Left ventricle myocardium superior (tissue), 1 donor: Measurements from ENCODE around the gene RNF223. TPM values are rescaled to one million over a fixed set of nuclear protein-coding genes. Genes with fewer than 3 reads are reported as not detected.

Experiments
- ATAC-seq: fragments of 200-7000 bp; cut with Tn5 transposase; one replicate; pipeline ENCODE4 v1.9.1; 2020; ENCODE audit warnings: mild to moderate bottlenecking, moderate library complexity
- DNase-seq: peaks from one replicate; pipeline ENCODE4 v3.0.0-alpha.2; 2020
- intact Hi-C: fragments of 100-400 bp; cut with micrococcal nuclease; formaldehyde crosslinking; loops from one replicate; pipeline ENCODE4 v1.11.0; 2022
- long read RNA-seq: library from polyadenylated mRNA; unstranded; transcript quantifications from one replicate; pipeline ENCODE4 v2.0.0, GENCODE V29; 2021
- total RNA-seq: library from RNA; stranded (reverse); fragmentation: NEBNext Ultra II Directional; extraction: Animal tissue kit (Norgen Biotek cat#: 25700); gene quantifications from one replicate; pipeline ENCODE4 v1.2.1, GENCODE V29; 2021
- donor health status: DM: no; HTN: yes; CAD: no; lungs with severe emphysema.

The RNF223 gene
- not detected for total RNA-seq
- long read RNA-seq, result 0 reads

GRCh38 chr1:1073743-1074587 lies at the start of gene RNF223:
Gene RNF223, minus strand, starts transcription at chr1:1074306. Its CDS starts 1,740 bp downstream, at chr1:1072566.
- ATAC-seq, result no peak
- intact Hi-C loops, result no loop called here

GRCh38 chr1:1122981-1123480 lies 48.9 kb upstream of the RNF223 start:
- ATAC-seq (no peak), DNase-seq (peak; percentile 20)
- intact Hi-C loops, result no loop called here

More at GRCh38 chr1:1073743-1074587, at the start of gene RNF223:
- DNase-seq, result peak; percentile 30

GRCh38 chr1:1122078-1122811 lies 48.1 kb upstream of the RNF223 start:
- peak; percentile 94 for ATAC-seq
- intact Hi-C loops, result no loop called here
- peak; percentile 91 for DNase-seq

- DNase-seq (peak; percentile 11), ATAC-seq (peak; percentile 14)
- intact Hi-C loops, result no loop called here
These were observed 47.5 kb upstream of the RNF223 start for GRCh38 chr1:1121611-1122077.

- DNase-seq (peak; percentile 18), ATAC-seq (no peak)
- intact Hi-C loops, result no loop called here
These were observed 46.9 kb upstream of the RNF223 start for GRCh38 chr1:1120866-1121591.

- intact Hi-C loops, result no loop called here
- ATAC-seq, result no peak
- DNase-seq, result peak; percentile 16
These were observed 46.0 kb upstream of the RNF223 start for GRCh38 chr1:1120096-1120495.

GRCh38 chr1:1119272-1119890 lies 45.3 kb upstream of the RNF223 start:
- intact Hi-C loops, result no loop called here
- ATAC-seq (no peak), DNase-seq (peak; percentile 22)

- intact Hi-C loops, result no loop called here
- DNase-seq, result no peak
- no peak for ATAC-seq
These were observed 44.7 kb upstream of the RNF223 start for GRCh38 chr1:1118876-1119220.

- intact Hi-C loops, result no loop called here
- DNase-seq (no peak), ATAC-seq (no peak)
These were observed 44.1 kb upstream of the RNF223 start for GRCh38 chr1:1118011-1118875.

GRCh38 chr1:1117469-1117831 lies 43.3 kb upstream of the RNF223 start:
- no peak for DNase-seq
- intact Hi-C loops, result no loop called here
- ATAC-seq, result no peak

- ATAC-seq (no peak), DNase-seq (no peak)
- intact Hi-C loops, result no loop called here
These were observed 42.8 kb upstream of the RNF223 start for GRCh38 chr1:1116701-1117468.

GRCh38 chr1:1115786-1116700 lies 41.9 kb upstream of the RNF223 start, which contains the start of gene C1orf159:
Gene C1orf159, minus strand, starts transcription at chr1:1116089. Its CDS starts 24,546 bp downstream, at chr1:1091543.
- intact Hi-C loops, result no loop called here

GRCh38 chr1:1115136-1115785 lies 41.2 kb upstream of the RNF223 start:
- intact Hi-C loops, result no loop called here
- ATAC-seq (no peak), DNase-seq (no peak)

More at GRCh38 chr1:1115786-1116700, 41.9 kb upstream of the RNF223 start, which contains the start of gene C1orf159:
- ATAC-seq (peak; percentile 99), DNase-seq (peak; percentile 100)

GRCh38 chr1:1114431-1114830 lies 40.3 kb upstream of the RNF223 start:
- DNase-seq (no peak), ATAC-seq (no peak)
- intact Hi-C loops, result no loop called here

GRCh38 chr1:1112237-1112985 lies 38.3 kb upstream of the RNF223 start:
- no peak for ATAC-seq
- intact Hi-C loops, result no loop called here

More at GRCh38 chr1:1112237-1112985, 38.3 kb upstream of the RNF223 start:
- DNase-seq, result no peak
